Gastroesophageal sphincter (tissue), 4 donors: ENCODE measurements around the gene MYO5A. TPM values are rescaled to one million over a fixed set of nuclear protein-coding genes. Genes with fewer than 3 reads are reported as not detected.
"Not testable (repeated sequence)": the region's sequence is repeated elsewhere in the genome, so short reads cannot be mapped to it uniquely, and the experiment has no call there.

Experiments
- ATAC-seq: fragments of 150-250 bp; one replicate; pipeline ENCODE4 v1.9.1; 2016; ENCODE audit warnings: mild to moderate bottlenecking, moderate library complexity
- H3K27ac ChIP-seq, 4 donors: fragments of 200-600 bp; sonication (generic) in 3 of 4; 1 replicate in 3 of 4; 2 replicates in 1 of 4; pipeline ENCODE4 v1.5.1; 2016 to 2019
- H3K27me3 ChIP-seq: fragments of 200-600 bp; sonication (generic); one replicate; pipeline ENCODE4 v1.5.1; 2019
- H3K36me3 ChIP-seq, 2 donors: fragments of 200-600 bp; sonication (generic); one replicate each; pipeline ENCODE4 v1.5.1; 2019; ENCODE audit warnings: control low read depth in 1 of 2
- H3K4me1 ChIP-seq, 3 donors: fragments of 200-600 bp; sonication (generic); 1 replicate in 2 of 3; 2 replicates in 1 of 3; pipeline ENCODE4 v1.5.1; 2016 to 2019; ENCODE audit warnings: control low read depth in 2 of 3
- H3K4me3 ChIP-seq, 2 donors: fragments of 200-600 bp; sonication (generic); one replicate each; pipeline ENCODE4 v1.5.1; 2019; ENCODE audit warnings: mild to moderate bottlenecking in 1 of 2, moderate library complexity in 1 of 2
- H3K9me3 ChIP-seq, 3 donors: fragments of 200-600 bp; sonication (generic); one replicate each; pipeline ENCODE4 v1.5.1; 2017 to 2019; ENCODE audit warnings: control low read depth in 2 of 3
- EP300 ChIP-seq: sonication (generic); formaldehyde crosslinking; IDR thresholded peaks from one replicate; pipeline ENCODE4 v1.6.1; 2017; ENCODE audit warnings: antibody characterized with exemption, mild to moderate bottlenecking
- POLR2A ChIP-seq, 2 donors: fragments of 450-650 bp; IDR thresholded peaks; one replicate each; pipeline ENCODE4 v1.6.1; 2017; ENCODE audit warnings: antibody characterized with exemption in 2 of 2, mild to moderate bottlenecking in 2 of 2, moderate library complexity in 1 of 2
- POLR2AphosphoS5 ChIP-seq: sonication (generic); formaldehyde crosslinking; IDR thresholded peaks from one replicate; pipeline ENCODE4 v1.6.1; 2017; ENCODE audit warnings: antibody characterized with exemption
- WGBS, 2 donors: methylation state at CpG; one replicate each; pipeline ENCODE4 v1.1.5; 2018; ENCODE audit warnings: low coverage in 1 of 2; 5-methylcytosine and 5-hydroxymethylcytosine counted together
- total RNA-seq, 4 donors: library from RNA; depleted of rRNA; stranded (reverse); fragments of >200 nt; gene quantifications; one replicate each; pipeline ENCODE4 v1.1.0, GENCODE V29; 2016
- TF ChIP-seq, protein P1 (sequence below), 4 experiments: fragments of 200-600 bp in 2 of 4; fragments of 450-650 bp in 2 of 4; sonication (generic) in 1 of 4; IDR thresholded peaks; one replicate each; pipeline ENCODE4 v1.5.1; 2017 to 2019; ENCODE audit warnings: antibody characterized with exemption in 4 of 4, mild to moderate bottlenecking in 2 of 4, moderate library complexity in 2 of 4

Gene MYO5A
- total RNA-seq, 4 donors from 2014 or later: 24.3 to 41.9 (median 31.2) TPM

GRCh38 chr15:52521682-52522081 is 7.0 kb downstream of the MYO5A start:
- 70 to 85% methylated on average over 3 of the region's 3 CpGs for WGBS, 2 donors
- no peak overlapping the region for H3K27ac ChIP-seq
- no peak for ATAC-seq

DNA sequence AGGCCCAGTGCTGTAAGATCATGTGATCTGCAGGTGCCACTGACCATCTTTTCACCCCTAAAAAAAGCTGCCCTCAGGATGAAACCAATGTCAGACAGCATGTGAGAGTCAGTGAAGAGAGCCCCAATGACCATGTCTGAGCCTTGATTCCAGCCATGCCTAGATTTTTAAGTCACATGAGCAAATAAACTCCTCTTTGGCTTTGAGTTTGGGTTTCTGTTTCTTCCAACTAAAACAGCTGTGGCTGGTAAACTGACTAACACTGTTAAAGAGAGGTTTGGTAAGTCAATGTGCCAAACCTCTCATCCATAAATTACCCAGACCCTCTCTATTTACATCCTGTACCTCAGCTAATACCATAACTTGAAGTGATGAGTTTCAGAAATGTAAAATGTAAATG is 8.3 kb downstream of the MYO5A start:
- TF ChIP-seq POLR2AphosphoS5: no peak
- TF ChIP-seq, protein P1, sequence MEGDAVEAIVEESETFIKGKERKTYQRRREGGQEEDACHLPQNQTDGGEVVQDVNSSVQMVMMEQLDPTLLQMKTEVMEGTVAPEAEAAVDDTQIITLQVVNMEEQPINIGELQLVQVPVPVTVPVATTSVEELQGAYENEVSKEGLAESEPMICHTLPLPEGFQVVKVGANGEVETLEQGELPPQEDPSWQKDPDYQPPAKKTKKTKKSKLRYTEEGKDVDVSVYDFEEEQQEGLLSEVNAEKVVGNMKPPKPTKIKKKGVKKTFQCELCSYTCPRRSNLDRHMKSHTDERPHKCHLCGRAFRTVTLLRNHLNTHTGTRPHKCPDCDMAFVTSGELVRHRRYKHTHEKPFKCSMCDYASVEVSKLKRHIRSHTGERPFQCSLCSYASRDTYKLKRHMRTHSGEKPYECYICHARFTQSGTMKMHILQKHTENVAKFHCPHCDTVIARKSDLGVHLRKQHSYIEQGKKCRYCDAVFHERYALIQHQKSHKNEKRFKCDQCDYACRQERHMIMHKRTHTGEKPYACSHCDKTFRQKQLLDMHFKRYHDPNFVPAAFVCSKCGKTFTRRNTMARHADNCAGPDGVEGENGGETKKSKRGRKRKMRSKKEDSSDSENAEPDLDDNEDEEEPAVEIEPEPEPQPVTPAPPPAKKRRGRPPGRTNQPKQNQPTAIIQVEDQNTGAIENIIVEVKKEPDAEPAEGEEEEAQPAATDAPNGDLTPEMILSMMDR (IDR thresholded peaks at IDR 0.05): no peak
- no peak for TF ChIP-seq POLR2A (IDR thresholded peaks at IDR 0.05)
- no peak for TF ChIP-seq EP300

More at GRCh38 chr15:52521682-52522081, 7.0 kb downstream of the MYO5A start:
- H3K4me1 ChIP-seq: peaks cover 0 to 29% (median 0%) of the 10 kb centered on the region in 3 donors
- H3K36me3 ChIP-seq: no peaks in the 10 kb centered on the region
- no peaks in the 10 kb centered on the region for H3K27me3 ChIP-seq
- no peak overlapping the region for H3K4me3 ChIP-seq
- TF ChIP-seq POLR2AphosphoS5: no peak
- no peaks in the 10 kb centered on the region for H3K9me3 ChIP-seq

DNA sequence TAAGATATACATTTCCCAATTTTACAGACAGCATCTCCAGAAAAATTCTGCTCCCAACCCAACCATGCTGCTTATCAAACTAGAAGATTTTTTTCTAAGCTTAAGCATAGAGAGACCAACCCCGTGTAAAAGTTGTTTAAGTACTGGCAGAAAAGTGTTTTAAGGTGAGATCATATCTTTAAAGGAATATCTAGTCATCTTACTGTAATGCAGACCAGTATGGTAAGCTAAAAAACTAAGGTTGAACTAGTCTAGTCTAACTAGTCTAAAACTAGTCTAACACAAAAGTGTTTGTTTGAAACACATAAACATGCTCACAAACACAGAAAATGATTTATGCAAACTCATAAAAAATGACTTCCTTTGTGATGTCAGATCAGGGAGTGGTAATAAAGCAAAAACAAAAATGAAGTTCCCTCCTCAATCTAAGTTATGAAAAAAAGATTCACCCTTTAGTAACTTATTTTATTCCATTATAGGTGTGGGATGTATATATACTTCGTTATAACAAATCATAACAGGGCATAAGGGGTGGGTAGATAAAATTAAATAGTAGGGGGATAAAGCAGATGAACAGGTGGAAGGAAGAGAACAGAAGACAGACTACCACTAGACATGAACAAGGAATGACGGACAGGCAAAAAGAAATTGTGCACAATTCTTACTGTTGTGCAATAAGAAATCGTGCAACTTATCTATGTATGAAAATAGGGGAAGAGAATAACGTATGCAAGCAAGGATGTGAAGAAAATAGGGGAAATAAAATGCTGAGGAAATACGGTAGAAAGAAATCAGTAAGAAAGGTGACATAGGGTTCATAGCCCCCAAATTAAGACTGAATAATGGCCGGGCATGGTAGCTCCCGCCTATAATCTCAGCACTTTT is 10.0 kb downstream of the MYO5A start:
- no peak overlapping the region for H3K27ac ChIP-seq
- peaks cover 0 to 28% (median 0%) of the 10 kb centered on the region in 3 donors for H3K4me1 ChIP-seq
- ATAC-seq: peak; percentile 7
- 67 to 73% methylated on average over 8 of the region's 8 CpGs for WGBS, 2 donors
- H3K9me3 ChIP-seq: no peaks in the 10 kb centered on the region
- no peak overlapping the region for H3K4me3 ChIP-seq
- TF ChIP-seq EP300: no peak
- no peaks in the 10 kb centered on the region for H3K36me3 ChIP-seq
- H3K27me3 ChIP-seq: no peaks in the 10 kb centered on the region

More for the DNA sequence above, 8.3 kb downstream of the MYO5A start:
- Histone ChIP-seq H3K27ac (no peak overlapping the region), H3K27me3 (no peaks in the 10 kb centered on the region), H3K36me3 (no peaks in the 10 kb centered on the region), H3K4me1 (peaks cover 0 to 29% (median 0%) of the 10 kb centered on the region in 3 donors), H3K4me3 (no peak overlapping the region), H3K9me3 (no peaks in the 10 kb centered on the region)
- no peak for ATAC-seq

DNA sequence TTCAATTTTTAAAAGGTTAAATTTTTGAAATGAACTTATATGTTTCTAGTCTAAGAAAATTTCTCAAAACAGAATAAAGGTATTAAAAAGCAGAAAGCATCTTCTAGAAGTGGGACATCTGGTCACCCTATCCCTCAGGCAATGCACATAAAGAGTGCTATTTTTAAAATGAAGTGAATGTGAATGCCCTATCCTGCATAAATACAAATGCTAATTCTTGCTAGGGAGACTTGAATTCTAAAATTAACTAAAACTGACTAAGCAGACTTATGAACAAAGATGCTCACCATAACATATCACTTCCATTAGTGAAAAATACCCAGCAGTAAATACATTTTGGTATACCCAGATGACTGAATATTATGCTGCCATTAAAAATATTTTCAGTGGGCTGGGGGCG is 11.7 kb downstream of the MYO5A start:
- no peak for ATAC-seq
- H3K9me3 ChIP-seq: no peaks in the 10 kb centered on the region
- no peak overlapping the region for H3K4me3 ChIP-seq
- no peak overlapping the region for H3K27ac ChIP-seq
- H3K36me3 ChIP-seq: no peaks in the 10 kb centered on the region
- WGBS, 2 donors: 100% methylated on average over 1 of the region's 1 CpG; no CpG with 5 or more reads in 1 of the 2 donors
- TF ChIP-seq POLR2A (IDR thresholded peaks at IDR 0.05) (no peak), EP300 (no peak), POLR2AphosphoS5 (no peak)
- TF ChIP-seq, protein P1 (IDR thresholded peaks at IDR 0.05): no peak
- peaks cover 0 to 11% (median 0%) of the 10 kb centered on the region in 3 donors for H3K4me1 ChIP-seq
- H3K27me3 ChIP-seq: no peaks in the 10 kb centered on the region

DNA sequence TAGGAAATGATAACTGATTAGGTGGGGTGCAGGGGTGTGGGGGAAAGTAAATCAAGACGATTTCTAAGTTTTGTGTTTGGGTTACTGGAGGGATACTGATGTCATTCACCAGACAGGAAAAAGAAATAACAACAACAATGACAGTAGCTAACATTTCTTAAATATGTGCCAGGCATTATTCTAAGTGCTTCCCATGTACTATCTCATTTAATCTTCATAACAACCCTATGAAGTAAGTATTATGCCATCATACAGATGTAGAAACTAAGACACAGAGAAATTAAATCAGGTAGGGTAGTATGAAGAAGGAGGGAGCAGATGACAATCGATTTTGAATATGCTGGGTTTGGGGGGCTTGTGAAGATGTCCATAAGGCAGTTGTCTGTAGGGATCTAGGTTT is 13.3 kb downstream of the MYO5A start:
- Histone ChIP-seq H3K4me3 (no peak overlapping the region), H3K36me3 (no peaks in the 10 kb centered on the region), H3K27ac (no peak overlapping the region), H3K27me3 (no peaks in the 10 kb centered on the region), H3K4me1 (peaks cover 0 to 20% (median 0%) of the 10 kb centered on the region in 3 donors), H3K9me3 (no peaks in the 10 kb centered on the region)
- no peak for ATAC-seq
- 63 to 82% methylated on average over 2 of the region's 2 CpGs for WGBS, 2 donors
- TF ChIP-seq EP300 (no peak), POLR2AphosphoS5 (no peak), POLR2A (IDR thresholded peaks at IDR 0.05) (no peak)
- TF ChIP-seq, protein P1 (IDR thresholded peaks at IDR 0.05): no peak

GRCh38 chr15:52514482-52514881 is 14.2 kb downstream of the MYO5A start:
- no peaks in the 10 kb centered on the region for H3K36me3 ChIP-seq
- no peaks in the 10 kb centered on the region for H3K27me3 ChIP-seq
- 71 to 100% methylated on average over 1 of the region's 1 CpG for whole genome bisulfite sequencing, 2 donors
- ATAC-seq: no peak
- H3K27ac ChIP-seq: no peak overlapping the region
- H3K4me3 ChIP-seq: no peak overlapping the region
- H3K4me1 ChIP-seq: peaks cover 0 to 14% (median 0%) of the 10 kb centered on the region in 3 donors
- TF ChIP-seq, protein P1 (IDR thresholded peaks at IDR 0.05): no peak
- TF ChIP-seq POLR2AphosphoS5 (no peak), EP300 (no peak)
- H3K9me3 ChIP-seq: no peaks in the 10 kb centered on the region

- not testable (repeated sequence) for H3K9me3 ChIP-seq, H3K36me3 ChIP-seq, H3K4me3 ChIP-seq, ATAC-seq, H3K27ac ChIP-seq, H3K27me3 ChIP-seq
- WGBS, 2 donors: 94 to 100% methylated on average over 1 to 8 of the region's 8 CpGs
- H3K4me1 ChIP-seq: peaks cover 0 to 14% (median 0%) of the 10 kb centered on the region in 3 donors
These were observed 15.8 kb downstream of the MYO5A start for GRCh38 chr15:52512869-52513268.
